Endothelial cell of umbilical vein (primary cell): ENCODE measurements around the gene FARP1. TPM values are rescaled to one million over a fixed set of nuclear protein-coding genes. Genes with fewer than 3 reads are reported as not detected.

Experiments used
- BruUV-seq: library from RNA; stranded (reverse); fragments of 400-500 nt; replicated peaks from 2 replicates; lab custom pipeline; 2021; lab: Mats Ljungman, UMichigan
- CTCF ChIA-PET: fragments of 300-600, 350-600 bp; sonication (Branson Sonifier 250); formaldehyde crosslinking; loops from one replicate; lab custom pipeline; 2021; ENCODE audit warnings: antibody characterized with exemption, inconsistent platforms; lab: Charles Lee
- POLR2A ChIA-PET: fragments of 300-600, 350-600 bp; sonication (Branson Sonifier 250); formaldehyde crosslinking; loops from one replicate; lab custom pipeline; 2021; ENCODE audit warnings: antibody characterized with exemption, inconsistent platforms; lab: Charles Lee
- DNase-seq: peaks from one replicate; pipeline ENCODE4 v3.0.0-alpha.2; 2011; ENCODE audit warnings: low read depth, low spot score
- FAIRE-seq: peaks from 2 replicates; lab custom pipeline; 2011; peaks lifted over from hg19 to GRCh38; lab: Jason Lieb, UNC
- H2AFZ ChIP-seq: 2 replicates; pipeline ENCODE4 v1.6.0; 2012; ENCODE audit warnings: low read depth, low read length, control low read depth, inconsistent platforms
- H3K27ac ChIP-seq: 2 replicates; pipeline ENCODE4 v1.5.1; 2011; ENCODE audit warnings: low read depth, mild to moderate bottlenecking, control low read depth, low read length, moderate library complexity; ENCODE audit not compliant: insufficient read depth
- H3K27me3 ChIP-seq, 2 experiments: 2 replicates each; pipeline versions ENCODE4 v1.6.0 to v1.6.1; 2011; ENCODE audit warnings: low read length in 2 of 2, mixed read lengths in 1 of 2; ENCODE audit not compliant: control insufficient read depth in 2 of 2, insufficient read depth in 2 of 2
- H3K36me3 ChIP-seq, 2 experiments: 2 replicates in 1 of 2; 3 replicates in 1 of 2; pipeline ENCODE4 v1.5.1; 2011; ENCODE audit warnings: low read length in 2 of 2, mild to moderate bottlenecking in 1 of 2, moderate library complexity in 1 of 2; ENCODE audit not compliant: control insufficient read depth in 2 of 2, insufficient read depth in 2 of 2; ENCODE audit errors: extremely low read depth in 1 of 2
- H3K4me1 ChIP-seq: 3 replicates; pipeline ENCODE4 v1.5.1; 2011; ENCODE audit warnings: mild to moderate bottlenecking, low read length; ENCODE audit not compliant: control insufficient read depth, insufficient read depth; ENCODE audit errors: extremely low read depth
- H3K4me2 ChIP-seq: 2 replicates; pipeline ENCODE4 v1.6.1; 2011; ENCODE audit warnings: low read length, control low read depth, mixed read lengths; ENCODE audit not compliant: insufficient read depth
- H3K4me3 ChIP-seq, 3 experiments: fragments of 200-600 bp in 1 of 3; sonication (generic), shearing (Covaris generic) in 1 of 3; replicated peaks in 1 of 3; 2 replicates each; pipeline ENCODE4 v1.5.1; 2011 to 2016; ENCODE audit warnings: control low read depth in 3 of 3, low read length in 3 of 3, mild to moderate bottlenecking in 2 of 3, inconsistent platforms in 1 of 3, low read depth in 1 of 3, moderate library complexity in 1 of 3; ENCODE audit not compliant: insufficient read depth in 1 of 3
- H3K79me2 ChIP-seq: 2 replicates; pipeline ENCODE4 v1.6.0; 2012; ENCODE audit warnings: low read length, inconsistent platforms; ENCODE audit not compliant: control insufficient read depth, insufficient read depth
- H3K9ac ChIP-seq: replicated peaks from 2 replicates; pipeline ENCODE3; 2011; ENCODE audit warnings: low read length, control low read depth; ENCODE audit not compliant: insufficient read depth; ENCODE audit errors: extremely low read depth
- H3K9me1 ChIP-seq: replicated peaks from 3 replicates; pipeline ENCODE4 v1.6.0; 2011; ENCODE audit warnings: mild to moderate bottlenecking, low read length; ENCODE audit not compliant: control insufficient read depth, insufficient read depth; ENCODE audit errors: extremely low read depth
- H3K9me3 ChIP-seq: replicated peaks from 2 replicates; pipeline ENCODE4 v1.5.1; 2012; ENCODE audit warnings: low read length, inconsistent platforms; ENCODE audit not compliant: control insufficient read depth, insufficient read depth
- H4K20me1 ChIP-seq: replicated peaks from 2 replicates; pipeline ENCODE3; 2011; ENCODE audit warnings: mild to moderate bottlenecking, low read length; ENCODE audit not compliant: control insufficient read depth, insufficient read depth; ENCODE audit errors: extremely low read depth
- EZH2 ChIP-seq: IDR thresholded peaks from 2 replicates; pipeline ENCODE4 v1.6.1; 2012; ENCODE audit warnings: borderline replicate concordance, low read depth, mild to moderate bottlenecking, moderate library complexity, low read length, inconsistent platforms; ENCODE audit not compliant: severe bottlenecking
- FOS ChIP-seq: IDR thresholded peaks from 2 replicates; pipeline ENCODE4 v1.6.1; 2011; ENCODE audit warnings: mild to moderate bottlenecking, low read length, moderate library complexity, borderline replicate concordance; ENCODE audit not compliant: insufficient read depth
- GATA2 ChIP-seq: IDR thresholded peaks from 2 replicates; pipeline ENCODE4 v1.7.0; 2011; ENCODE audit warnings: low read depth, mild to moderate bottlenecking, moderate library complexity, mixed read lengths, low read length; ENCODE audit not compliant: insufficient read length, insufficient read depth
- JUN ChIP-seq: IDR thresholded peaks from 2 replicates; pipeline ENCODE4 v1.6.1; 2011; ENCODE audit warnings: borderline replicate concordance, low read depth; ENCODE audit not compliant: insufficient read length, insufficient read depth
- MYC ChIP-seq: IDR thresholded peaks from one replicate; pipeline ENCODE4 v1.6.1; 2011; ENCODE audit warnings: mild to moderate bottlenecking, low read depth, low read length
- POLR2A ChIP-seq: IDR thresholded peaks from 2 replicates; pipeline ENCODE4 v1.6.1; 2012; ENCODE audit warnings: low read depth, mild to moderate bottlenecking, control low read depth, low read length
- POLR2AphosphoS5 ChIP-seq: IDR thresholded peaks from 2 replicates; pipeline ENCODE4 v1.6.1; 2012; ENCODE audit warnings: low read depth, mild to moderate bottlenecking, control low read depth, low read length, moderate library complexity; ENCODE audit not compliant: insufficient read depth
- dilution Hi-C: fragments of 300-500 bp; cut with MboI; formaldehyde crosslinking; loops from one replicate; pipeline ENCODE4 v1.15.0; 2019; ENCODE audit warnings: low sequenced_read_pairs; ENCODE audit not compliant: extremely low pct_ligation_motif_present
- intact Hi-C: fragments of 100-400 bp; cut with micrococcal nuclease; formaldehyde crosslinking; loops from one replicate; pipeline ENCODE4 v1.10.0; 2022
- polyA plus RNA-seq, 4 experiments: library from polyadenylated mRNA; depleted of rRNA in 3 of 4; stranded (reverse) in 3 of 4; unstranded in 1 of 4; fragments of >200 nt; gene quantifications; 2 replicates each; pipeline versions ENCODE4 v1.2.1 to v1.2.3, GENCODE V29; 2011 to 2012; ENCODE audit warnings: missing spikeins in 1 of 4
- total RNA-seq: library from RNA; stranded (reverse); gene quantifications from 2 replicates; pipeline ENCODE4 v1.2.3, GENCODE V29; 2021
- TF ChIP-seq, protein P1 (sequence below), 2 donors: IDR thresholded peaks; 1 replicate in 1 of 2; 2 replicates in 1 of 2; pipeline ENCODE4 v1.5.1; 2011; ENCODE audit warnings: low read length in 2 of 2, mild to moderate bottlenecking in 2 of 2, moderate library complexity in 2 of 2, control low read depth in 1 of 2, inconsistent platforms in 1 of 2, low read depth in 1 of 2; ENCODE audit not compliant: insufficient read depth in 1 of 2; ENCODE audit errors: extremely low read depth in 1 of 2
- TF ChIP-seq, protein P2 (sequence below): IDR thresholded peaks from 2 replicates; pipeline ENCODE4 v1.6.1; 2011; ENCODE audit not compliant: insufficient read depth, insufficient read length

FARP1 gene
- total and polyA plus RNA-seq, 2 donors (not counting 3 experiments of a cell fraction or from before 2014, with no cell fraction given), result 19.0 to 77.7 TPM

DNA sequence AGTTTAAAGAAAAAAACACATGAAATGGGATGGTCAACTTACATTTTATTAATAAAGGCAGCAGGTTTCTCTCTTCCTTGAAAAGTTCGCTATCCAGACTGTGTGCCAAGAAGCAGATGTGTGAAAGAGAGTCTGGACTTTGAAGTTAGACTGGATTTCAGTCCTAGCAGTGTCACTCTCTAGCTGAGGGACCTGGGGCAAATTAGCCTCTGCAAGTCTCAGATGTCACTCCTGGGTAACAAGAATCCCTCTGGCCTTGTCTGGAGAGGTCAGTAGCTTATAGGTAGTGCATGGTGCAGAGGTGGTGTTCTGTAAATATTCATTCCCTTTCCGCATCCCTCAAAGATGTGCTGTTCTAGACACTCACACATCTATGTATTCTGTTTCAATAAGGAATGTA lies 221.8 kb downstream of the FARP1 start:
- Histone ChIP-seq H3K9me1 (no peaks in the 10 kb centered on the region), H3K4me3 (no peak overlapping the region), H4K20me1 (no peaks in the 10 kb centered on the region), H3K4me2 (no peak overlapping the region), H3K36me3 (no peaks in the 10 kb centered on the region), H3K9ac (no peak overlapping the region), H2AFZ (no peak overlapping the region), H3K79me2 (no peaks in the 10 kb centered on the region), H3K27me3 (no peaks in the 10 kb centered on the region), H3K4me1 (no peaks in the 10 kb centered on the region), H3K27ac (no peak overlapping the region), H3K9me3 (no peaks in the 10 kb centered on the region)
- DNase-seq (no peak), FAIRE-seq (no peak)
- no TSS peak for BruUV-seq
- TF ChIP-seq JUN, result no peak
- TF ChIP-seq, protein P1, sequence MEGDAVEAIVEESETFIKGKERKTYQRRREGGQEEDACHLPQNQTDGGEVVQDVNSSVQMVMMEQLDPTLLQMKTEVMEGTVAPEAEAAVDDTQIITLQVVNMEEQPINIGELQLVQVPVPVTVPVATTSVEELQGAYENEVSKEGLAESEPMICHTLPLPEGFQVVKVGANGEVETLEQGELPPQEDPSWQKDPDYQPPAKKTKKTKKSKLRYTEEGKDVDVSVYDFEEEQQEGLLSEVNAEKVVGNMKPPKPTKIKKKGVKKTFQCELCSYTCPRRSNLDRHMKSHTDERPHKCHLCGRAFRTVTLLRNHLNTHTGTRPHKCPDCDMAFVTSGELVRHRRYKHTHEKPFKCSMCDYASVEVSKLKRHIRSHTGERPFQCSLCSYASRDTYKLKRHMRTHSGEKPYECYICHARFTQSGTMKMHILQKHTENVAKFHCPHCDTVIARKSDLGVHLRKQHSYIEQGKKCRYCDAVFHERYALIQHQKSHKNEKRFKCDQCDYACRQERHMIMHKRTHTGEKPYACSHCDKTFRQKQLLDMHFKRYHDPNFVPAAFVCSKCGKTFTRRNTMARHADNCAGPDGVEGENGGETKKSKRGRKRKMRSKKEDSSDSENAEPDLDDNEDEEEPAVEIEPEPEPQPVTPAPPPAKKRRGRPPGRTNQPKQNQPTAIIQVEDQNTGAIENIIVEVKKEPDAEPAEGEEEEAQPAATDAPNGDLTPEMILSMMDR (IDR thresholded peaks at IDR 0.05; ENCODE audit: extremely low read depth in 1 of 2, insufficient read depth in 1 of 2, low read depth in 1 of 2, low read length in 2 of 2), result no peak
- TF ChIP-seq, protein P2, sequence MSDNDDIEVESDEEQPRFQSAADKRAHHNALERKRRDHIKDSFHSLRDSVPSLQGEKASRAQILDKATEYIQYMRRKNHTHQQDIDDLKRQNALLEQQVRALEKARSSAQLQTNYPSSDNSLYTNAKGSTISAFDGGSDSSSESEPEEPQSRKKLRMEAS, result no peak
- TF ChIP-seq GATA2, result no peak
- TF ChIP-seq MYC, result no peak
- CTCF ChIA-PET, result interaction anchor here (0.9 kb wide), 1 partner anchor 10 kb away, joined by 3 read pairs; no protein-coding TSS in a partner anchor
- intact Hi-C loops, result no loop called here
- dilution Hi-C loops, result no loop called here
- POLR2A ChIA-PET, result no interaction called here

DNA sequence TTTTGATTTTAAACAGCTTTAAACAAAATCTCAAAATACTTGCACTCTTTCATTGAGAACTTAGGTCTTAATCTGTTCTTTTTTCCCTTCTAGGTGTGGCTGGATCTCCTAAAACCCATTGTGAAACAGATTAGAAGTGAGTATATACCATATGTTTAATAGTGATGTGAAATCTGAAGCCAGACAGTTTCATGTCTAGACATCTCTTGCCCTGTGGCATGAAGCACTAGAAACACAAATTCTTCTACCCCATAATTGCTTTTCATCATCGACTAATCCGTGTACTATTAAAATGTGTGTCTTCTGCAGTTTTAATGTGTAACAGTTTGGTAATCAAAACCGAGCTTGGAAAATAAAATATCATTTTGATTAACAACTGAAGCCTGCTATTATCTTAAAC lies 222.4 kb downstream of the FARP1 start:
- Histone ChIP-seq H3K79me2 (no peaks in the 10 kb centered on the region), H3K9me1 (no peaks in the 10 kb centered on the region), H4K20me1 (no peaks in the 10 kb centered on the region), H3K27me3 (no peaks in the 10 kb centered on the region), H3K4me3 (no peak overlapping the region), H3K36me3 (no peaks in the 10 kb centered on the region), H3K9me3 (no peaks in the 10 kb centered on the region), H2AFZ (no peak overlapping the region), H3K4me2 (no peak overlapping the region), H3K4me1 (no peaks in the 10 kb centered on the region), H3K27ac (no peak overlapping the region), H3K9ac (no peak overlapping the region)
- FAIRE-seq (no peak), DNase-seq (no peak)
- POLR2A ChIA-PET, result no interaction called here
- no peak for TF ChIP-seq POLR2AphosphoS5
- TF ChIP-seq, protein P1 (IDR thresholded peaks at IDR 0.05; ENCODE audit: extremely low read depth in 1 of 2, insufficient read depth in 1 of 2, low read depth in 1 of 2, low read length in 2 of 2), result no peak
- TF ChIP-seq, protein P2, result no peak
- TF ChIP-seq FOS, result no peak
- TF ChIP-seq MYC, result no peak
- TF ChIP-seq EZH2, result no peak
- no peak for TF ChIP-seq GATA2
- TF ChIP-seq JUN, result no peak
- TF ChIP-seq POLR2A, result no peak
- dilution Hi-C loops, result no loop called here
- intact Hi-C loops, result no loop called here
- no TSS peak for BruUV-seq
- CTCF ChIA-PET, result no interaction called here
